GM12872 (cell line): ENCODE data around the gene CLECL1.

ENCODE experiments used
- TF ChIP-seq, protein P1 (sequence below): IDR thresholded peaks from 3 replicates; pipeline ENCODE4 v1.5.1; 2011; ENCODE audit warnings: low read depth, mild to moderate bottlenecking, low read length, moderate library complexity; ENCODE audit not compliant: insufficient read depth

The CLECL1 gene

DNA sequence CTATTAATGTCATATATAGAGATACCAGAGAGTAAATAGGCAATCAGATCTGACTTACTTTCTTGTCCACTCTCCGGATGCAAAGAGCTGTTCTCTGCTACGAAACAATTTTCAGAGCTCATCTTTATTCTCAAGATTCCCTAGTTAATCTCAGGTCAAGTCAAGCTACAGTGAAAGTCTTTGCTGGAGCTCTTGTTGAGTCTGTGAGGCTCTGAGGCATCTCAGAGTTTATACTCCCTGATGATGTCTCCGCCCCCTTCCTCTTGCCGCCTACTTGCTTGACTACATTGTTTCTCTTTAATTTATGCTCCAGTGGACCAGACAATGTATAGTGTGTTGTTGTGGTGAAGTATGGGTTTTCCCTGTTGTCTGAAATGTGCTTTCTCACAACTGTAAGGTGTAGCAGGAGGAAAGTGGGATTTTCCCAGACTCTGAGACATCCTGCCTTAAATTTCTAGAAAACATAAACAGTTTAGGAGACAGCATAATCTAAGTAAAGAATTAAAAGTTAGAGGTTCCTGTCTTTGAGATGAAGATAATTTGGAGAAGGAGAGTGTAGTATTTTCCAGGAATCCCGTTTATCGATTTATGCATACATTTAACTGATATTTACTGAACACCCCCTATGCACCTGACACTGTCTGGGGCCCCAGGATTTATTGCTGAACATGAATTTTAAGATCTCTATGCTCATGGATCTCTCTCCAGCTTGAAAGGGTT lies 28.0 kb upstream of the CLECL1 start, which contains the start of gene CD69:
Gene CD69, minus strand, starts transcription at position 203 of the 720 bp plus-strand sequence. Its CDS starts 81 bp downstream, at position 122.
- TF ChIP-seq, protein P1, sequence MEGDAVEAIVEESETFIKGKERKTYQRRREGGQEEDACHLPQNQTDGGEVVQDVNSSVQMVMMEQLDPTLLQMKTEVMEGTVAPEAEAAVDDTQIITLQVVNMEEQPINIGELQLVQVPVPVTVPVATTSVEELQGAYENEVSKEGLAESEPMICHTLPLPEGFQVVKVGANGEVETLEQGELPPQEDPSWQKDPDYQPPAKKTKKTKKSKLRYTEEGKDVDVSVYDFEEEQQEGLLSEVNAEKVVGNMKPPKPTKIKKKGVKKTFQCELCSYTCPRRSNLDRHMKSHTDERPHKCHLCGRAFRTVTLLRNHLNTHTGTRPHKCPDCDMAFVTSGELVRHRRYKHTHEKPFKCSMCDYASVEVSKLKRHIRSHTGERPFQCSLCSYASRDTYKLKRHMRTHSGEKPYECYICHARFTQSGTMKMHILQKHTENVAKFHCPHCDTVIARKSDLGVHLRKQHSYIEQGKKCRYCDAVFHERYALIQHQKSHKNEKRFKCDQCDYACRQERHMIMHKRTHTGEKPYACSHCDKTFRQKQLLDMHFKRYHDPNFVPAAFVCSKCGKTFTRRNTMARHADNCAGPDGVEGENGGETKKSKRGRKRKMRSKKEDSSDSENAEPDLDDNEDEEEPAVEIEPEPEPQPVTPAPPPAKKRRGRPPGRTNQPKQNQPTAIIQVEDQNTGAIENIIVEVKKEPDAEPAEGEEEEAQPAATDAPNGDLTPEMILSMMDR = no peak

DNA sequence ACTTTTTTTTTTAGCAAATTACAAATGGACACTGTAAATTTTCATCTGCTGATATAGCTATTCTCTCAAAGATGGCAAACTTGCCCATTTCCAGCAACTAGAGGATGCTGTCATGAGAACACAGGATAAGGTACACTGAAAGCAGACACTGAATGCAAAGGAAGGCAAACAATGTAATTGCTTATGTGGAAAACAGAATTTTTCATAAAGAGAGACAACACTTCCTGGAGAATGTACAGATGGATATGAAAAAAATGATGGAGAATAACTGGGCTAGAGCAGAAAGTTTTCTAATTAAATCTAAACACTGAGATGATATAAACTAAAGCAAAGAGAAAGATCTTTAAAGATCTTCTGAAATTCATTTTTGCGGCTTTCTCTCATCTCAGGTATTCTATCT lies 27.2 kb upstream of the CLECL1 start:
- TF ChIP-seq, protein P1 = no peak

DNA sequence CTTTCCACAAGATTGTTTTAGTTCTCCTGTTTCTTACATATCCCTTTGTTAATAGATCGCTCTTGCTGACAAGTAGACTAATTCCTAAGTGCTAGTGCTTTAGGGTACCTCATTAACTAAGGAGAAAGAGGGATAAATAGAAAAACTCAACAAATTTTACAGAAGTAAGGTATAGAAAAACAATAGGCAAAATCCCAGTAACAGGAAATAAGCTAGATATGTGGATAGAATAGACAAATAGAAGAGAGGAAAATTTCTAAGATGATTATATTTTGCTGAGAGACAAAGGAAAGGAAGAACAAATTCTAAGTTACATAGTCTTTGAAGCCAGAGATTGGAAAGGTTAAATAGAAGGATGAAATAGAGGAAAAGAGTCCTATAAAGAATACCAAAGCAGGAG lies 26.8 kb upstream of the CLECL1 start:
- TF ChIP-seq, protein P1 = no peak

DNA sequence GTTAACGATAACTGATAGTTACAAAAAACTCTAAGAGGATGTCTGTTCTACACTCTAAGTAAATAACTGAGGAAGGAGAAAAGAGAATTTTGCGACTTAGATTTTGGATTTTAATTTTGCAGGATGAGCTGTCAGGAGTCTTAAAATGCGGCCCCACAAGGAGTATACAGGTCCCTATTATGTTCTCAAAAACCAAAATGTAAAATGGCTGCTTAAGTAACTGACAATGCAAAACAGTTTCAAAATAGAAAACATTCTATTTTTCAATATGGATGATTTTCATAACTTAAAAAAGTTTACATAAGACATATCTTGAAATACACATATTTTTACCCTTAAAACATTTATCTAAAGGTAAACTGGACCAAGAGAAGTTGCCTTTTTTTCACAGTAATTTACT lies 25.2 kb upstream of the CLECL1 start:
- TF ChIP-seq, protein P1 = no peak

DNA sequence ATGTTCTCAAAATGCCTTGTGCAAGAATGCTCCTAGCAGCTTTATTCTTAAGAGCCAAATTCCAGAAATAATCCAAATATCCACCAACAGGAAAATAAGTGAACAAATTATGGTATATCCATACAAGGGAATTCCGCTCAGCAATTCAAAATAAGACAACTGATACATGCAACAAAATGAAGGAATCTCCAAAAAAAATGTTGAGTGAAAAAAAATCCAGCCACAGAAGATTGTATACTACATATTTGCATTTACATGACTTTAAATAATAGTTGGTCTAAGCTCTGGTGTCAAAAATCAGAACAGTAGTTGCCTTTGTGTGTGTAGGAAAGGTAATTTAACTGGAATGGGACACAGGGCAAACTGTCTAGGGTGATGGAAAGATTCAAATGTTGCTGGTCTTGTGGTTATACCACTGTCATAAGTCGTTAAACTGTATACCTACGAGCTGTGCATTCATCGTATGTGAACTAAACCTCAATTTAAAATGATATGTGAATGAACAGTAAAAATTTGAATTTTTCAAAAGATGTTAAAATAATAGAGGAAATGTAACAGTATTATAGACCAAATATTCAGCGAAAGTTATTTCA lies 24.6 kb upstream of the CLECL1 start:
- TF ChIP-seq, protein P1 = no peak

DNA sequence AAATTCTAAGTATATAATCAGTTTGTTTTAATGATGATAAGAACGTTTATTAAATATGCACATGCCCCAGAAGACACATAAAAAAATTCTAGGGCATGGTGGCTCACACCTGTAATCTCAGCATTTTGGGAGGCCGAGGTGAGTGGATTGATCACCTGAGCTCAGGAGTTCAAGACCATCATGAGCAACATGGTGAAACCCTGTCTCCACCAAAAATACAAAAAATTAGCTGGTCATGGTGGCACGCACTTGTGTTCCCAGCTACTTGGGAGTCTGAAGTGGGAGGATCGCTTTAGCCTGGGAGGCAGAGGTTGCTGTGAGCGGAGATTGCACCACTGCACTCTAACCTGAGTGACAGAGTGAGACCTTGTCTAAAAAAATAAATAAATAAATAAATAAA lies 23.8 kb upstream of the CLECL1 start:
- TF ChIP-seq, protein P1 = no peak

DNA sequence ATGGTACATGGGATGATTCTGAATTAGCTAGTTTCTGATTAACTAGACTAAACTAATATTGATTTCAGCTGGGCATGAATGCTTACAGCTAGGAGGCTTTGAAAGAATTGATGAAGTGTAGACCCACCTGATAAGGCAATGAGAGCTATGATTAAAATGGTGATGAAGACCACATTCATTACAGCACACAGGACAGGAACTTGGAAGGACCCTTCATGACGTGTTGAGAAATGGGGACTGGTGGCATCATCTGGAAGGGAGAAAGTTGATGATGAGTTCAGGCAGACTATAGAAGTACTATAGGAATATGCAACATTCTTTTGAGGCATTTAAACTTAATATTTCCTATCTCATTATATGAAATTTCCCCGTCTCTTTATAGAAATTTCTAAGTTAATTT lies 23.3 kb upstream of the CLECL1 start:
- TF ChIP-seq, protein P1 = no peak
